IPS-18a (cell line): Measurements from ENCODE around the gene NAV2.

Source experiments
- H3K27ac ChIP-seq: one replicate; pipeline ENCODE4 v1.5.1; 2013; ENCODE audit warnings: low read length
- H3K27me3 ChIP-seq: one replicate; pipeline ENCODE4 v1.6.1; 2013; ENCODE audit warnings: mild to moderate bottlenecking, low read length; ENCODE audit not compliant: control insufficient read depth, insufficient read depth
- H3K36me3 ChIP-seq: one replicate; pipeline ENCODE4 v1.6.1; 2013; ENCODE audit warnings: low read depth, low read length; ENCODE audit not compliant: control insufficient read depth
- H3K4me1 ChIP-seq: one replicate; pipeline ENCODE4 v1.6.1; 2013; ENCODE audit warnings: low read depth, low read length; ENCODE audit not compliant: control insufficient read depth
- H3K4me3 ChIP-seq: one replicate; pipeline ENCODE4 v1.5.1; 2013; ENCODE audit warnings: low read length
- H3K9ac ChIP-seq: one replicate; pipeline ENCODE4 v1.6.1; 2013; ENCODE audit warnings: mild to moderate bottlenecking, low read length, moderate library complexity
- H3K9me3 ChIP-seq: one replicate; pipeline ENCODE4 v1.6.1; 2013; ENCODE audit warnings: low read depth, low read length; ENCODE audit not compliant: control insufficient read depth

NAV2 gene

DNA sequence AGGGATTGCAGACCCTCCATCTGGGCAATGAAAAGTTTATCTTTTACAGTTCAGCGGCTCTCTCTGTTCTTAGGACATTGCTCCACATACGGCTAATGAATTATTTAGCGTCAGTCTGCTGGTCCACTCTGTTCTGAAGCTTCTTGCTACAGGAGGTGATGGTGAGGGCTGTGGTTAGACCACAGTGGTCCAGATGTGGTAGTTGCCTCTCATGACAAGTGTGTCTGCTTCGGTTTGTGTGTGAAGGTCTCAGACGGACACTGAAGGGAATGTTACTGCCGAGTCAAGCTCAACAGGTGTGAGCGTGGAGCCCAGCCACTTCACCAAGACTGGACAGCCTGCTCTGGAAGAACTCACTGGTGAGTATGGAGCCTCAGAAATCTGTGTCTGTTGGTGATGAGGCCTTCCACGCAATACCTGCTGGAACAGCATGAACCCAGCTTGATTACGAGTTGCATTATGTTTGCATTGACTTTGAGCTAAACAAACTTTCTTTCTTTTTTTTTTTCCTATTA lies 226.8 kb downstream of the NAV2 start:
- H3K4me3 ChIP-seq: no peak overlapping the region
- H3K36me3 ChIP-seq: peaks cover 16% of the 10 kb centered on the region
- H3K4me1 ChIP-seq: peaks cover 9% of the 10 kb centered on the region
- no peak overlapping the region for H3K27ac ChIP-seq
- H3K27me3 ChIP-seq: no peaks in the 10 kb centered on the region
- no peak overlapping the region for H3K9ac ChIP-seq
- H3K9me3 ChIP-seq: no peaks in the 10 kb centered on the region

DNA sequence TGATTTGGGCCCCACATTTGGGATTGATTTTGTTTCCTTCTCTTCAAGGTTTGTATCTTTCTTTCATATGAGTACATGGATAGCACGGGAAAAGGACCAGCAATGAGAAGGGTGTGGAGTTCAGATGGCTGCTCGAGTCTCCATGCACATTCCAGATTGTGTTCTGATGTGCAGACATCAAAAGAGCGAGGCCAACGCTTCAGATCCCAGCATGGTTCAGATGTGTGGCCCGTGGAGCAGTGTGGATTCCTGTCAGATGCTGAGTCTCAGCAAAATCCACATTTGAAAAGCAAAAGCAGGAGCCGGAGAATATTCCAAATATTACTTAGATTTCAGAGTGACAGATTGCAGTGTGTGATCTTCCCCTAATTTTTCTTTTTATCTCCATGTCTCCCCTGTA lies 228.2 kb downstream of the NAV2 start:
- no peaks in the 10 kb centered on the region for H3K27me3 ChIP-seq
- no peak overlapping the region for H3K9ac ChIP-seq
- no peaks in the 10 kb centered on the region for H3K4me1 ChIP-seq
- H3K36me3 ChIP-seq: peaks cover 17% of the 10 kb centered on the region
- no peak overlapping the region for H3K27ac ChIP-seq
- no peaks in the 10 kb centered on the region for H3K9me3 ChIP-seq
- no peak overlapping the region for H3K4me3 ChIP-seq

DNA sequence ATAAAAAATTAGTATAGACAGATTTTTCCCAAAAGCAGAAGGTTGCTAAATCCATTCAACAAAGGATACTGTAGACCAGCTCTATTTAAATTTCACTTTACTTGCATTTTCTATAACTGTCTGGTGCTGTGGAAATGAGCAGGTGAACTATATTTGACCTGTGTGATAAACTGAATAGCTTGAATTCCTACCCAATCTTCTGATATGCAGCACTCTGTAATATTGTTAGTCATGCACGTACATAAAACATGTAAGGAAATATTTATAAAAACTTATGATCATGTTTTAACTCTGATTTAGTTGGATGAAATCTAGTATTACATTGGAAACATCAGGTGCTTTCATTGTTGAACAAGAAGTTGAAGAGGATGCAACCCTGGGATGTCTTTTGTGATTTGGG lies 234.0 kb downstream of the NAV2 start:
- Histone ChIP-seq H3K4me1 (peaks cover 2% of the 10 kb centered on the region), H3K27me3 (no peaks in the 10 kb centered on the region), H3K4me3 (no peak overlapping the region), H3K9ac (no peak overlapping the region), H3K36me3 (peaks cover 28% of the 10 kb centered on the region), H3K27ac (no peak overlapping the region), H3K9me3 (no peaks in the 10 kb centered on the region)

DNA sequence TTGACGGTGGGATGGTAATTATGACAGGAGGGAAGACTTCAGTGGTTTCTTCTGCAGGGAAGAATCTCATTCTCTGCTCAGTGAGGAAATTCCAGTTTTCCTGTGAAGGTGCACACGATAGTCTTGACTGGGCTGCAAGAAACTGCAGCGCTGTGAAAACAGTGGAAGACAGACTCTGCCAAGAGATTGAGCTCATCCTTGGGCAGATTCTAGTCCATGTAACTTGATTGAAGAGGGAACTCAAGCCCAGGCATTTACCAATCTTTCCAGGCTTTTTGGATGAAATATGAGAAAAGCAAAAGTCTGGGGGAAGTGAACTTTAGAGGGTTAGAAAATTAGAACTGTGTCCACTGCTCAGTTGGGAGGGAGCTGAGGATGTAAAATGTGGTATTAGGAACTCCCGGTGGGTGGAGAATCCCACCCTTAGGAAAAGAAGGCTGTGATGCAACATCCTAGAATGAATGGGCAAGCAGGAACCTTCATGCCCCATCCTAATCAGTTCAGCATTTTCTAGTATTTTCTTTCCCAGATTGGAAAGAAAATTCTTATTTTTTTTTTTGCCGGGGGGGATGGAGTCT lies 235.0 kb downstream of the NAV2 start:
- no peaks in the 10 kb centered on the region for H3K27me3 ChIP-seq
- no peak overlapping the region for H3K27ac ChIP-seq
- H3K4me1 ChIP-seq: peaks cover 12% of the 10 kb centered on the region
- peaks cover 22% of the 10 kb centered on the region for H3K36me3 ChIP-seq
- no peaks in the 10 kb centered on the region for H3K9me3 ChIP-seq
- no peak overlapping the region for H3K4me3 ChIP-seq
- H3K9ac ChIP-seq: no peak overlapping the region

DNA sequence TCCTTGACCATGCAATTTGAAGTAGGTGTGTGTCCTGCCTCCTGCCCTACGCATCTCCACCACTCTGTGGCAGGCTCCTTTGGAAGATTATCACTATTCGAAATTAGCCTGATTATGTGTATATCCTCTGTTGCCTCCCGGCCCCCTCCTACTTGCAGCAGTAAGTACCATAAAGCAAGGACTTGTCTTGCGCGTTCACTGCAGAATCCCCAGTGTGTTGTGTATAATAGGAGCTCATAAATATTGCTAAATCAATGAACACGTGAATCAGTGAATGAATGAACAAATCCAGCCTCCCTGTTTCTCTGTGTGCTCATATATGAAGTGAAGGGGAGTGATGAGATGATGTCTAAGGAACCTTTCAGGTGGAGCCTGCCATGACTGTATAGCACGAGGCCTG lies 237.0 kb downstream of the NAV2 start:
- no peak overlapping the region for H3K27ac ChIP-seq
- H3K9me3 ChIP-seq: no peaks in the 10 kb centered on the region
- peaks cover 22% of the 10 kb centered on the region for H3K36me3 ChIP-seq

DNA sequence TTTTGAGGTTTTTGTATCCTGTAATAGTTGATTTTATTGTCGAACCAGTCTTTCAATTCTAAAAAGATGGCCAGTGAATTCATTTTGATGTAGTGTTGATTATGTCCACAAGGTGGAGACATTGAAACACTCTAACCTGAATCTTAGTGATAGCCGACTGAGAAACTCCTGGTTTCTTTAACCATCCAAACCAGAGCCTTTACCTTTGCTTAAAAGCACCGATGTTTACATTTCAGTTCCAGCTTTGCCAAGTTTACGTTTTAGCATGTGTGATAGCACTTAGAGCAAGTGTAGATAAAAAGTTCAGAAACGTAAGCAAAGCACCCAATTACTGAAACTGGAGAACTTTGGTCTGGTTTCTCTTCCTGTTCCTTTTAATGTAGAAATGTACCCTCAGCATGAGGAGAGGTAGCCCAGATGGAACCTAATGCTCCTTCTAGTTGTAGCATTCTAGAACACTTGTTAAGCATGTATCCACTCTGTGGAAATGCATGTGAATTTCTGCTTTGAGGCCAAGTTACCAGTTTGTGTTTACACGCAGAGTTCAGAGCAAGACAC lies 239.0 kb downstream of the NAV2 start:
- Histone ChIP-seq H3K27ac (no peak overlapping the region), H3K9me3 (no peaks in the 10 kb centered on the region), H3K27me3 (no peaks in the 10 kb centered on the region), H3K9ac (no peak overlapping the region), H3K36me3 (peaks cover 17% of the 10 kb centered on the region), H3K4me1 (peaks cover 37% of the 10 kb centered on the region), H3K4me3 (peak overlapping the region; percentile 9)

More for the DNA sequence above, 237.0 kb downstream of the NAV2 start:
- Histone ChIP-seq H3K27me3 (no peaks in the 10 kb centered on the region), H3K9ac (no peak overlapping the region), H3K4me3 (no peak overlapping the region), H3K4me1 (peaks cover 32% of the 10 kb centered on the region)

DNA sequence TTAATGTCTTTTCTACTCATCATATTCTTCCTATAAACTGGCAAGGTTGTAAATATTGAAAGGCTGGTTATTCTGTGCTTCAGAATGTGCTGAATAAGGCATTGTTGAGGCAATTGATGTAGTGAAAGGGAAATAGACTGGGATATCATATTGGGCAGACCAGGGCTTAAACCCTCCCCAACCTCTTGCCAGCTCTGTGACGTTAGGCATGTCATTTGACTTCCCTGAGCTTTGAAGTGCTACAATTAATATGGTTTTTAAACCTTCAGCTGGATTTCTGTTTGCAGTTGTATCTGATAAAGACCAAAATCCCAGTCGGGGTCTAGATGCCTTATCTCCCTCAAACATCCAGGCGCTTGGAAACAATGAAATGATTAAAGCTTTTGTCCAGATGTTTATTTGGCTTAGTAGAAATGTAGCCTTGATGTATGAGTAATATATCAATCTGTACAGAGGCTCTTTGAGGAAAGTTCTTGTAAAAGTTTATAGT lies 239.5 kb downstream of the NAV2 start:
- H3K9ac ChIP-seq: no peak overlapping the region
- H3K4me3 ChIP-seq: peak overlapping the region; percentile 9
- peaks cover 19% of the 10 kb centered on the region for H3K36me3 ChIP-seq
- peaks cover 42% of the 10 kb centered on the region for H3K4me1 ChIP-seq
- no peak overlapping the region for H3K27ac ChIP-seq
- no peaks in the 10 kb centered on the region for H3K9me3 ChIP-seq
- H3K27me3 ChIP-seq: no peaks in the 10 kb centered on the region

DNA sequence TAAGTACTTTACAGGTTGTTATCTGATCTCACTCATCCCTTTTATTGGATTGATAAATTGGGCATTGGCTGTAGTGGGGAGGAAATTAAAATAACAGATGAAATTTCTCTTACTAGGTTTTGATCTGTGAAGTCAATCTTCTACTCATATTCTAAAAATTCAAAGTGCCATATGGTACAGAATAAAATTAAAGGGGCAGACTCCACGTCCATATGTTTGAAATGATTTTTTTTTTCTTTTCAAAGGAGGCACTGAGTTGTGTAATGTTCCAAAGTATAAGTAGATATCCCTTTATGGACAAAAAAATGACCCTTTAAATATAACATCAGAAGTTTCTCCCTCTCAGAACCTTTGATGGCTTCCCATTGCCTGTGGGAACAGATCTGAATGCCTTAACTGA lies 240.3 kb downstream of the NAV2 start:
- Histone ChIP-seq H3K9ac (no peak overlapping the region), H3K4me3 (no peak overlapping the region), H3K27ac (peak overlapping the region; percentile 68), H3K4me1 (peaks cover 42% of the 10 kb centered on the region), H3K36me3 (peaks cover 19% of the 10 kb centered on the region), H3K9me3 (no peaks in the 10 kb centered on the region), H3K27me3 (no peaks in the 10 kb centered on the region)

DNA sequence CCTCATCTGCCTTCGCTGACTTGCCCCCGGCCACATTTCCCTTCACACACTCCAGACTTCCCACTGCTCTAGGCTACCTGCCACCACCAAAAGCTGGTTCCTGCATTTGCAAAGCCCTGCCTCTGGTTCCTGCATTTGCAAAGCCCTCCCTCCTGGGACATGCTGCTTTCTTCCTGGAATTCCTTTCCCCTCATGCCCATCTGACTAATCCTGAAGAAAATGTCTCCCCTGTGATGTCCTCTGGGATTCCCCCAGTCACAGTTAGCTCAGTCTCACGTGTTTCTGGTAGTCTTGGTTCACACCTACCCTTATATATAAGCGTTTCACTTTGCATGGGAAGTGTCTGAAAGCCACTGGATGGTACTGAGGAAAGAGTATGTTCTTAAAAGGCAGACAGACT lies 240.7 kb downstream of the NAV2 start:
- Histone ChIP-seq H3K4me1 (peaks cover 42% of the 10 kb centered on the region), H3K27ac (peak overlapping the region; percentile 68), H3K9me3 (no peaks in the 10 kb centered on the region), H3K9ac (peak overlapping the region; percentile 14), H3K4me3 (no peak overlapping the region), H3K27me3 (no peaks in the 10 kb centered on the region), H3K36me3 (peaks cover 19% of the 10 kb centered on the region)

DNA sequence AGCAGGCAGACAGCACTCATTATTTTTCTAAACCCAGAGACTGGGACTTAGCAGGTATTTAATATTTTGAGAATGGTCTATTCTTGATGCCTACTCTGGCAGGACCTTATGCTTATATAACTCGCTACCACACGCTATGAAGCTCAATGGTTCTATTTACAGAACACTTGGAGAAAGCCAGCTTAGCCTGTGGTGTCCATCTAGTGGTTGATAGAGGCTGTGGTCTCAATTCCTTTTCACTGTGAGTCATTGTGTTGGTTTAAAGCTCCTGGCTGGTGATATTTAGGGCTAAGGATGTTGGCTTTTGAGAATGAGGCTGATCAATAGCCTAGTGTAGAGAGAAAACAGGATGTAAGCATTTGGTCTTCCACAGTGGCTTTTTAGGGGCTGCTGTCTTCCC lies 241.3 kb downstream of the NAV2 start:
- H3K9ac ChIP-seq: peak overlapping the region; percentile 14
- no peak overlapping the region for H3K4me3 ChIP-seq
- peak overlapping the region; percentile 68 for H3K27ac ChIP-seq
- H3K27me3 ChIP-seq: no peaks in the 10 kb centered on the region
- H3K9me3 ChIP-seq: no peaks in the 10 kb centered on the region
- peaks cover 42% of the 10 kb centered on the region for H3K4me1 ChIP-seq
- H3K36me3 ChIP-seq: peaks cover 19% of the 10 kb centered on the region

DNA sequence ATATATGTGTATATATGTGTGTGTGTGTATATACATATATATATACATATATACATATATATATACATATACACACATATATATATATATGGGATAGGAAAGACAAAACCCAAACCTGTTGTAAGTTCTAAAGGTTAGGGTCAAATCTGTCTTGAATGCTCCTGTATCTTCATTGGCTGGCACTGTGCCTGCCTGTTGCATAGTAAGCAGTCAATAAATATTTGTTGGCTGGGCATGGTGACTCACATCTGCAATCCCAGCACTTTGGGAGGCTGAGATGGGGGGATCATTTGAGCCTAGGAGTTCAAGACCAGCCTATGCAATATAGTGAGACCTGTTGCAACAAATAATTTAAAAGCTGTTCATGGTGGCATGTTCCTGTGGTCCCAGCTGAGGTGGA lies 242.3 kb downstream of the NAV2 start:
- Histone ChIP-seq H3K4me3 (no peak overlapping the region), H3K9me3 (no peaks in the 10 kb centered on the region), H3K9ac (no peak overlapping the region), H3K27ac (no peak overlapping the region), H3K4me1 (peaks cover 42% of the 10 kb centered on the region), H3K27me3 (no peaks in the 10 kb centered on the region), H3K36me3 (peaks cover 9% of the 10 kb centered on the region)

DNA sequence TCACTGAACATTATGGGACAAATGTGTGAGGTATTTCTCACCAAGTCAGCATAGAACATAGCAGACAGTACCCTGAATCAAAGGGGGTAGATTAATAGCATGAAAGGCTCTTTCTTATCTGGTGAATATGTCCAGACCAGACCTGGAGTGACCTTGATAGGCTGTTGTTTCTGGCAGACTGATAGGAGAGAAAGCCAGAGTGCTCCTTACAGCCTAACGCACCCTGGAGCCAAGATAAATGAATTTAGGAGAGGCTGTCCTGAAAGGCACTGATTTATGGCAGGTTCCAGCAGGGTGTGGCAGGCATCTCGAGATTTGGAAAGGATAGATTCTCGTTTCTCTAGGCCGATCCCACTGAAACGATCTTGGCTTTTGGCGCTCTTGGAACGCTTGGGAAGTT lies 243.0 kb downstream of the NAV2 start:
- H3K9me3 ChIP-seq: no peaks in the 10 kb centered on the region
- peaks cover 42% of the 10 kb centered on the region for H3K4me1 ChIP-seq
- H3K9ac ChIP-seq: no peak overlapping the region
- no peak overlapping the region for H3K4me3 ChIP-seq
- H3K27ac ChIP-seq: no peak overlapping the region
- H3K27me3 ChIP-seq: no peaks in the 10 kb centered on the region
- H3K36me3 ChIP-seq: peaks cover 7% of the 10 kb centered on the region
